Measurements from ENCODE around the gene TTC23. TPM values are rescaled to one million over a fixed set of nuclear protein-coding genes. Genes with fewer than 3 reads are reported as not detected.
A peak's percentile ranks its signal among the peaks of the same experiment; 100 is the strongest.

Gene TTC23
- total RNA-seq, 1 donor from 2014 or later = 23.1 TPM

- Mint-ChIP-seq H3K36me3 (ENCODE audit: unreplicated experiment) (peaks cover 4% of the 10 kb centered on the region), H3K27ac (ENCODE audit: unreplicated experiment) (no peak overlapping the region), H3K9me3 (ENCODE audit: unreplicated experiment) (no peaks in the 10 kb centered on the region), H3K4me3 (ENCODE audit: unreplicated experiment) (no peak overlapping the region), H3K27me3 (ENCODE audit: unreplicated experiment) (no peaks in the 10 kb centered on the region), H3K4me1 (ENCODE audit: unreplicated experiment) (peaks cover 15% of the 10 kb centered on the region)
- TF ChIP-seq CTCF (IDR thresholded peaks at IDR 0.05) = no peak
- DNase-seq (ENCODE audit: extremely low spot score, unreplicated experiment) = no peak
These were observed 139.3 kb downstream of the TTC23 start for GRCh38 chr15:99110093-99110492.

GRCh38 chr15:99109555-99110021 is 139.8 kb downstream of the TTC23 start:
- H3K36me3 Mint-ChIP-seq (ENCODE audit: unreplicated experiment) = peaks cover 4% of the 10 kb centered on the region
- H3K4me3 Mint-ChIP-seq (ENCODE audit: unreplicated experiment) = no peak overlapping the region
- H3K27ac Mint-ChIP-seq (ENCODE audit: unreplicated experiment) = no peak overlapping the region
- no peak for DNase-seq (ENCODE audit: extremely low spot score, unreplicated experiment)
- TF ChIP-seq CTCF (IDR thresholded peaks at IDR 0.05) = no peak
- no peaks in the 10 kb centered on the region for H3K27me3 Mint-ChIP-seq (ENCODE audit: unreplicated experiment)
- H3K9me3 Mint-ChIP-seq (ENCODE audit: unreplicated experiment) = no peaks in the 10 kb centered on the region
- peaks cover 16% of the 10 kb centered on the region for H3K4me1 Mint-ChIP-seq (ENCODE audit: unreplicated experiment)

- DNase-seq (ENCODE audit: extremely low spot score, unreplicated experiment) = no peak
- Mint-ChIP-seq H3K9me3 (ENCODE audit: unreplicated experiment) (no peaks in the 10 kb centered on the region), H3K36me3 (ENCODE audit: unreplicated experiment) (peaks cover 1% of the 10 kb centered on the region), H3K27me3 (ENCODE audit: unreplicated experiment) (no peaks in the 10 kb centered on the region), H3K4me1 (ENCODE audit: unreplicated experiment) (peaks cover 16% of the 10 kb centered on the region), H3K4me3 (ENCODE audit: unreplicated experiment) (no peak overlapping the region), H3K27ac (ENCODE audit: unreplicated experiment) (no peak overlapping the region)
- no peak for TF ChIP-seq CTCF (IDR thresholded peaks at IDR 0.05)
These were observed 140.4 kb downstream of the TTC23 start for GRCh38 chr15:99108993-99109392.

- no peak for TF ChIP-seq CTCF (IDR thresholded peaks at IDR 0.05)
- peak overlapping the region; percentile 27 for H3K4me3 Mint-ChIP-seq (ENCODE audit: unreplicated experiment)
- H3K36me3 Mint-ChIP-seq (ENCODE audit: unreplicated experiment) = no peaks in the 10 kb centered on the region
- H3K9me3 Mint-ChIP-seq (ENCODE audit: unreplicated experiment) = no peaks in the 10 kb centered on the region
- H3K27me3 Mint-ChIP-seq (ENCODE audit: unreplicated experiment) = peaks cover 5% of the 10 kb centered on the region
- H3K27ac Mint-ChIP-seq (ENCODE audit: unreplicated experiment) = no peak overlapping the region
- no peak for DNase-seq (ENCODE audit: extremely low spot score, unreplicated experiment)
- H3K4me1 Mint-ChIP-seq (ENCODE audit: unreplicated experiment) = peaks cover 18% of the 10 kb centered on the region
These were observed 142.8 kb downstream of the TTC23 start for GRCh38 chr15:99106417-99107220.

- Mint-ChIP-seq H3K4me3 (ENCODE audit: unreplicated experiment) (peak overlapping the region; percentile 67), H3K27me3 (ENCODE audit: unreplicated experiment) (peaks cover 8% of the 10 kb centered on the region), H3K9me3 (ENCODE audit: unreplicated experiment) (no peaks in the 10 kb centered on the region), H3K27ac (ENCODE audit: unreplicated experiment) (no peak overlapping the region), H3K36me3 (ENCODE audit: unreplicated experiment) (no peaks in the 10 kb centered on the region), H3K4me1 (ENCODE audit: unreplicated experiment) (peaks cover 15% of the 10 kb centered on the region)
- no peak for TF ChIP-seq CTCF (IDR thresholded peaks at IDR 0.05)
- no peak for DNase-seq (ENCODE audit: extremely low spot score, unreplicated experiment)
These were observed 143.7 kb downstream of the TTC23 start for GRCh38 chr15:99105514-99106341.
